SHP77 treated with DMSO at 0.1 percent for 48 hours (cell line): ENCODE measurements around the gene TRIM44.
"Not testable (repeated sequence)": the region's sequence is repeated elsewhere in the genome, so short reads cannot be mapped to it uniquely, and the experiment has no call there.

Experiments used
- DNase-seq: peaks from one replicate; lab custom pipeline; 2025; lab: John Stamatoyannopoulos, UW

TRIM44 gene

DNA sequence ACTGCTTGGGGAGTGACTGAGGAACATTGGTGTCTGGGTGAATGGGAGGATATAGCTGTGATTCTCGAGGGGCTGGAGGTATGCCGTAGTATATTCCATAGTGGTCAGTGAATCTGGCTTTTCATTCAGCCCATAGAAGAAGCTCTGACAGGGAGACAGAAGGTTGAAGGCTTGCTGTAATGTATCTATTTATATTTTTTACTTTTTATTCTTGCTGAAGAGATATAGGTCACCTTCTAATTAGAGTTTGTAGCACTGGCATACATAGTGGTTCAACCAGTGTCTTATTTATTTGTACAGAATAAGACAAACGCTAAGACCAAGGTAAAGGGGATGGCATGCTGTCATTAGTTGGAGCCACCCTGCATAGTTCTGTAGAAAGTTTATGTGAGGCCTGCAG, 10.0 kb downstream of the TRIM44 start:
- DNase-seq: no peak

DNA sequence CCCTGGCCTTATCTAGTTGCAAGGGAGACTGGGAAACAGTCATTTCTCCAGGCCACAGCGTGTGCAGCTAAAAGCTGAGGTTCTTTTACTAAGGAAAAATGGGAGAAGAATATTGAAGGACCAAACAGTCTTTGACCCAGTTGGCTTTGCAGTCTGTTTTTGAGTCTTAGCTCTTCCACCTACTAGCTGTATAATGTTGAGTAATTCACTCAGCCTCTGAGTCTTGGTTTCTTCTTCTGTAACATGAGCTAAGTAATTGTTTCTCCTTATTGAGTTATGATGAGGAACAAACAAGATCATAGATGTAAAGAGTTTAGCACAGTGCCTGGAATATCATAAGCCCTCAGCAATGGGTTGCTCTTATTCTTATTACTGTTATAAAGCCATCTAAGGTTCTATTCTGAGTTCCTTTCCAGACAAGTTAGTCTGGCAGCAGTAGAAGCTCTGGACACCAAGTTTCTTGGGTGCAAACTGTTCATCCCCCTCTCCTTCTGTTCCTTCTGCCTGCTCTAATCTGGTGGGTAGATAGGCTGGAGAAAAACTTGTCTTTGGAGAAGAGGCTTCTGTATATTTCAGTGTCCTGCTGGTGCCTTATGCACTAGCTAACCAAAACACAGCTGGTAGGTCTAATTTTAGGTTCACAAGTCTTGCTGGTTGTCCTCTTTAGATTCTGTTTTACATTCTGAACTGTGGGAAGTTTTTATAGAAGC, 13.5 kb downstream of the TRIM44 start:
- DNase-seq: no peak

- no peak for DNase-seq
These were observed 14.0 kb downstream of the TRIM44 start for GRCh38 chr11:35676611-35676965.

DNA sequence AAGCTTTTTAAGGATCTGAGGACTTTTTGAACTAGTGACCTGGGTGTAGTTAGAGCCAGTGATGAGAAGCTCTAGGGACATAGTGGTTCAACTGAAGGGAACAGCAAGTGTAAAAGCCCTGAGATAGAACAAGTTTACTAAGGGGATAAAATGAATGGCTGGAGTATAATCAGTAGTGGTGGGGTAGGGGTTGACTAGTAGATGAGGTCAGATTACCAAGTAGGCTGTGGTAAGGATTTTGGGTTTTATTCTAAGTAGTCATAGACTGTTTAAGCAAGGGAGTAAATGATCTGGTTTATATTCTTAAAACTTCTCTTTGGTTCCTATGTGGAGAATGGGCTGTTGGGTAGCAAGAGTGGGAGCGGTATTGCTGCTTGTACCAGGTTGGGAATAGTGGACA, 15.3 kb downstream of the TRIM44 start:
- no peak for DNase-seq

DNA sequence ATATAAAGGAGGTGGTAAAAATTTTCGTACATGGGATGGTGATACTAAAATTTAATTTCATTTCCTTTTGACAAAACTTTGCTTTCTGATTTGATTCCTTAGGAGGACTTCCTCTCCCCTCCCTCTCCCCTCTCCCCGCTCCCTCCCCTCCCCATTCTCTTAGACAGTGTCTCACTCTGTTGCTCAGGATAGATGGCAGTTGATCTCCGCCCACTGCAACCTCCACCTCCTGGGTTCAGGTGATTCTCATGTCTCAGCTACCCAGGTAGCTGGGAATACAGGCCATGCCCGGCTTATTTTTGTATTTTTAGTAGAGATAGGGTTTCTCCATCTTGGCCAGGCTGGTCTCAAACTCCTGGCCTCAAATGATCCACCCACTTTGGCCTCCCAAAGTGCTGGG, 15.9 kb downstream of the TRIM44 start:
- no peak for DNase-seq

- no peak for DNase-seq
These were observed 16.4 kb downstream of the TRIM44 start for GRCh38 chr11:35678975-35679374.

- no peak for DNase-seq
These were observed 17.9 kb downstream of the TRIM44 start for GRCh38 chr11:35680506-35680905.

DNA sequence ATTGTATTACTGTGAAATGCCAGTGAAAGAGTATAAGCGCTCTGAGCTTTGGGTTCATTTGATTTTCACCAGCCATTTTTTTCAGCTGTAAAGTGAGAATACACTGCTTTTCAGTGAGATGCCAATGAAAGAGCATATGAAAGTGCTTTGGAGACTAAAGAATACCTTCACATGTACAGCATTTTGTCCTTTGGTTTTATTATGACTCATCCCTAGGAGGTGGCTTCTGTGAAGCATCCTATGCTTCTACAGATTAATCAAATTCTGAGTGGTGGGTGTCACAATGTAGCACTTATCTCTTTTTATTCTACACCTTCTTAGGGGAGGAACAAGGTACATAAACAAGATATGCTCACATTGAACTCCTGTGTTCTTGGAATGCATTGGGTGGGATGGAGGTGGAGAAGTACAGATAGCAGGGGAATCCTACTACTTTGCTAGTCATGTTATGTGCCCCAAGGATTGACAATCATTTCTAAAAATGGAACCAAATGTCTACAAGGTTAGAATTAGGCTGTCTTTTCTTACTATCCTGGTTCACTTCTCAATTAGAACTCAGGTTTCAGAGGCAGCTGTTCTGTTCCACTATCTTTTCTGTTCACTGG, 18.7 kb downstream of the TRIM44 start:
- DNase-seq: no peak

DNA sequence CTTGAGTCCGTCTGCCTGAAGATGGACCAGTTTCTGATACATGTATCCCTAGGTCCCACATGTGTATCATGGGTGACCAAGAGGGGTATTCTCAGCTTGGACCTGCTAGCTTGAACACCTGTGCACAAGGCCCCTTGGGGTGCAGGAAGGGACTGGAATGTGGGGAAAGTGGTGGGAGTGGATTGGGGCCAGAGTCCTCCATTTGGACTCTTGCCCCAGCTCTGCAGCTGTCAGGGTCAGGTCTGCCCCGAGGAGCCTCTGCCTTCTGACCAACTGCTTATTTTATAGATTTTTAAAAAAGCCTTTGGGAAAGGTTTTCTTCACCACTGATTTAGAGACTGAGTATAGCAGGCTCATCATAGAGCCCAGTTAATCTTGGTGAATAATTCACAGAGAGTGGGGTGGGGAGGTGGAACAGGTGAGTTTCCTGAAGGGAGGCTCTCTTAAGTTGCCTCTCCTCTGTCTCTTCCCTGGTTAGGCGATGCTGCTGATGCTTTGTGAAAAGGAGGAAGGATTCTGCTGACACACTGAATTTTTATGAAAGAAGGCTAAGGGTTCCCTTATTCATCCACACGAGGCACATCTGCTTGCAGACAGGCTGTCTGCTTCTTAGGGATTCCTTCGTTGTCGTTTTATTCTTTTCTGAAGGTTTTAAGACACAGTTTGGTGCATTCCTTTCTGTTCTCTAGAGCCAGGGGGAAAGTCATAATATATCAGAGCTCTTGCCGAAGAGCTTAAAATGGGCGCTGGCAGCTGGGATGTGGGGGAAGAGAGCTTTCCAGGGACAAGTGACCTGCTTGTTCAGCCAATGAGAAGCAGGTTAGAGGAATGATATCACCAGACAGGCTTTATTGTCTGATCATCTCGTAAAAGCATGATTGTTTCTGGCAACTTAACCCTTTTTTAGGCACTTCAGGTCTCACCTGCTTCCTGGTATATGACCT, 19.9 kb downstream of the TRIM44 start:
- peak; percentile 90 for DNase-seq

GRCh38 chr11:35683728-35684339, 21.3 kb downstream of the TRIM44 start:
- DNase-seq: no peak

GRCh38 chr11:35688023-35688422, 25.4 kb downstream of the TRIM44 start:
- DNase-seq: no peak

GRCh38 chr11:35689081-35689996, 26.8 kb downstream of the TRIM44 start:
- no peak for DNase-seq

DNA sequence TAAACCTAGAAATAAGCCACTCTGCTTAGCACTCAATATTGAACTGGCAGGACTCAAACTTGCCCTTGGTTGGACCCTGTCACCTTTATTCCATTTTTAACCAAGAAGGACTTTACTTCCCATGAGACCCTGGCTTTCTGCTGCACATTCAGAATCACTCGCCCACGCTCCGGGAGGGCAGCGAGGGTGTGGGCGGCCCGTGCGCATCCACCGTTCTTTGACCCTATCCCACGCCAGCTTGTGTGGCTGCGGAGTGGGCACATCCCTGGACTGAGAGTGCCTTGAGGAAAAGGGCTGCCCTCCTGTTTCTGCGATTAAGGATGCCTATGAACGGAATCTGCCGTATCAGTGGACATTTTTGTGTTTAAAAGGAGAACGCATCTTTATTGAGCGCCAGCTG, 39.6 kb downstream of the TRIM44 start:
- DNase-seq: no peak

DNA sequence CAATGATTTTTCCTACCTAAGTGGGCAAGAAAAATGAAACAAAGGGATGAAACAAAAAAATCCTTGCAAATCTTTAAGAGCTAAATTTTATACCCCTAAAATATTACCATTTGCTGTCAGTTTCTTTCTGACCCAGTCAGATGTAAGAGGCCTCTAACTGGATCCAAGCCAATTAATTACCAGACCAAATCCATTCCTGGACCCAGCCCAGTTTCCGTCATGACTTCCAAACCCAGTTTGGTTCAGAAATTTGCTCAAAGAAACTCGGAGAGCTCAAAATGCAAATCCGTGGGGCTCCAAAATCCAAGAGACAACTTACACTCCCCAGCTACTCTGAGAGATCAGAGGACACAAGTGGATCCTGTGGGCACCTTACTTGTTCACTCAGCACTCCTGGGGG, 46.8 kb downstream of the TRIM44 start:
- no peak for DNase-seq

DNA sequence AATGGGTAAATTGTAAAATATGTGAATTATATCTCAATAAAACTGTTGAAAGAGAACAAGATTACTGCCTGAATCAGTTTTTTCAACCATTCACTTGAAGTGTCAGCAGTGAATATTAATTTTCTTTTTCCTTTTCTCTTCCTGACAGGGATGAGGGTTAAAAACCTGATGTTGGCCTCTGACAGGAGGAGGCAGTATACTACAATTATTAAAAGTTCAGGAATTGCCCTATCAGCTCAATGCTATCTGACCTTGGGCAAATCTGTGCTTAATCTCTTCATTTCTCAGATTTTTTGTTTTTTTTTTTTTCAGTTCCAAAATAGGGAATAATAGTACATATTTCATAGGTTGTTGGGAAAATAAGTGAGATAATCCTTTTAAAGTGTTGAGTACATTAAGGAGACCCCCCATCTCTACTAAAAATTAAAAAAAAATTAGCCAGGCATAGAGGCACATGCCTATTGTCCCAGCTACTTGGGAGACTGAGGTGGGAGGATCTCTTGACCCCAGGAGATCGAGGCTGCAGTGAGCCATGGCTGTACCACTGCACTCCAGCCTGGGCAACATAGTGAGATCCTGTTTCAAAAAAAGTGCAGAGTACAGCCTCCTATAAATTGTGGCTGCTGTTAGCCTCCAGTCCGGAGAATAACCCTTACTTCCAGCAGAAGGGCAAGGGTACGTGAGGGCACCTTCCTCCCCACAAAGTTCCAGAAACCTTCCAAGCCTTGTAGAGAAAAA, 48.8 kb downstream of the TRIM44 start:
- DNase-seq: no peak

GRCh38 chr11:35711924-35712323, 49.3 kb downstream of the TRIM44 start:
- no peak for DNase-seq

GRCh38 chr11:35712533-35712932, 50.0 kb downstream of the TRIM44 start:
- DNase-seq: no peak

DNA sequence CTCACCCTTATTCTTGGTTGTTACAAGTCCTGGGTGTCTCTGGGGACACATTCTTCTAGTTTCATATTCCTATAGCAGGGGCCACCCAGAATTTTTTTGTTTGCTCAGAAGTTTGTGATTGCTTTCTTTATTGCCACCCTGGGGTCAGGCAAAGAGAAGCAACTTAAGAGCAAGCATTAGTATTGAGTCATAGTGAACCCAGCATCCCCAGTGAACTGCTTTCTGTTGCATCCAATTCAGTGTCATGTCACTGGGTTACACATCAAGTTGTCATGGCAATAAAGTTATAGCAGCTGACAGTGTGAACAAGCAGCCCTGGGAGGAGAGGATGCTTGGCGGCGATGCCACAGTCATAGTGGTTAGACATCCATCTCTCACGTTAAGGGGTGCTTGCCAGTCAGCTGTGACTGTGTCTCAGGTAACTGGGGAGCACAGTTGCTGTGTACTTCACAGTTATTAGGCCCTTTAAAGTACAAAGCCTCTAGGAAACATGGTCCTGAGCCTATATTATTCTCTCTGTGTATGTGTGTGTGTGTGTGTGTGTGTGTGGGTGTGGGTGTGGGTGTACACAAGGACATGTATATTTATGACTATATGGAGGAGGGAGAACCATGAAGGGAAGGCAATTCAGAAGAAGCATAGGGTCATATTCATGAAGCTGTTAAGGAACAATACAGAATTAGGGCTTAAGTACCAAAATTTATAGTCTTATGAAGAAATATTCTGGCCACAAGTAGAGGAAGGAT, 52.5 kb downstream of the TRIM44 start:
- DNase-seq: no peak

- not testable (repeated sequence) for DNase-seq
These were observed 53.1 kb downstream of the TRIM44 start for GRCh38 chr11:35715677-35716076.

DNA sequence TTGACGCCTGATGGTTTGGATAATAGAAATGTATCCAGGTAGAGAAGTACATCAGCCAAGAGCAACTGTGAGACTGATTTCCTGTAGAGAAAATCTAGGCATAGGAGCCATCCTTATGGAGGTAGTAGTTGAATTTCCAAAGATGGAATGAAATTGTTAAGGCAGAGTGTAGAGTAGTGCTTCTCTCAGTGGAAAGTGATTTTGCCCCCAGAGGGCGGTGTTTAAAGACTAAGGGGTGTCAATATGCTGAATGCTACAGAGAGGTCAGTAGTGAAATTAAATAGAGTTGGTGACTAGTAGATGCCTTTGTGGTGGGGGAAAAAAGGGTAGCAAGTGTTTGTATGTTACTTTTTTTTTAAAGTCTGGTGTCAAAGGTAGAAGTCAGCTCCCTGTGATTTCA, 54.5 kb downstream of the TRIM44 start:
- DNase-seq: no peak
